AG04449 (cell line): ENCODE measurements around the gene CHST5.

Experiments used
- CTCF ChIA-PET: fragments of 350-600 bp; formaldehyde crosslinking; extraction: SDS; loops from one replicate; lab custom pipeline; 2021; ENCODE audit warnings: antibody characterized with exemption; lab: Yijun Ruan, JAX
- POLR2A ChIA-PET: fragments of 400-600, 350-600 bp; formaldehyde crosslinking; extraction: SDS; loops from one replicate; lab custom pipeline; 2020; ENCODE audit warnings: antibody characterized with exemption, inconsistent platforms; lab: Yijun Ruan, JAX
- DNase-seq: peaks from one replicate; pipeline ENCODE4 v3.0.0-alpha.2; 2010; ENCODE audit warnings: low read depth, low spot score
- H3K4me3 ChIP-seq: 2 replicates; pipeline ENCODE4 v1.5.1; 2011; ENCODE audit warnings: low read depth, mild to moderate bottlenecking, control low read depth, low read length
- CTCF ChIP-seq: IDR thresholded peaks from one replicate; pipeline ENCODE4 v1.5.1; 2011; ENCODE audit warnings: mild to moderate bottlenecking, moderate library complexity, low read length, control low read depth, inconsistent platforms; ENCODE audit not compliant: insufficient read depth; ENCODE audit errors: missing control alignments

The CHST5 gene

GRCh38 chr16:75494661-75495075, 41.2 kb downstream of the CHST5 start:
- ChIA-PET POLR2A (no interaction called here), CTCF (interaction anchor here (0.9 to 2.2 kb wide), 7 partner anchors 9 to 1677 kb away, joined by 3 to 15 read pairs (median 3); partner anchors contain the start of gene TMEM170A)
- no peak for TF ChIP-seq CTCF
- peak overlapping the region; percentile 40 for H3K4me3 ChIP-seq
- DNase-seq: no peak

GRCh38 chr16:75494184-75494583, 41.7 kb downstream of the CHST5 start:
- H3K4me3 ChIP-seq: no peak overlapping the region
- TF ChIP-seq CTCF: no peak
- ChIA-PET POLR2A (no interaction called here), CTCF (interaction anchor here (0.9 to 2.2 kb wide), 6 partner anchors 8 to 1677 kb away, joined by 3 to 15 read pairs (median 4); partner anchors contain the start of gene TMEM170A)
- no peak for DNase-seq

GRCh38 chr16:75491876-75492275, 44.0 kb downstream of the CHST5 start:
- POLR2A ChIA-PET: interaction anchor here (1.6 kb wide), 1 partner anchor 26 kb away, joined by 3 read pairs; no protein-coding TSS in a partner anchor
- CTCF ChIA-PET: interaction anchor here (1.2 kb wide), 1 partner anchor 19 kb away, joined by 4 read pairs; no protein-coding TSS in a partner anchor
- TF ChIP-seq CTCF: no peak
- H3K4me3 ChIP-seq: no peak overlapping the region
- no peak for DNase-seq

GRCh38 chr16:75488322-75488721, 47.6 kb downstream of the CHST5 start:
- CTCF ChIA-PET: interaction anchor here (1.1 to 2.5 kb wide), 2 partner anchors 9 to 23 kb away, joined by 5 to 10 read pairs; partner anchors contain the start of gene TMEM170A
- POLR2A ChIA-PET: no interaction called here
- DNase-seq: no peak

GRCh38 chr16:75486676-75487313, 49.1 kb downstream of the CHST5 start:
- ChIA-PET POLR2A (no interaction called here), CTCF (interaction anchor here (0.6 to 2.9 kb wide), 6 partner anchors 8 to 36 kb away, joined by 3 to 13 read pairs (median 4); partner anchors contain the start of genes CHST6 and TMEM170A)
- no peak overlapping the region for H3K4me3 ChIP-seq
- TF ChIP-seq CTCF: no peak
- DNase-seq: no peak

More at GRCh38 chr16:75488322-75488721, 47.6 kb downstream of the CHST5 start:
- H3K4me3 ChIP-seq: no peak overlapping the region
- no peak for TF ChIP-seq CTCF

- ChIA-PET POLR2A (no interaction called here), CTCF (interaction anchor here (1.4 to 3.4 kb wide), 5 partner anchors 9 to 21 kb away, joined by 3 to 22 read pairs (median 5); partner anchors contain the start of genes CHST6 and TMEM170A)
- no peak for TF ChIP-seq CTCF
These were observed 49.8 kb downstream of the CHST5 start for GRCh38 chr16:75486014-75486675.

More at GRCh38 chr16:75486014-75486675, 49.8 kb downstream of the CHST5 start:
- no peak for DNase-seq
- no peak overlapping the region for H3K4me3 ChIP-seq
